Astrocyte (in vitro differentiated cells and primary cell): ENCODE measurements around the gene XRN2.

Source experiments
- CTCF ChIP-seq: IDR thresholded peaks from 2 replicates; pipeline ENCODE4 v1.5.1; 2011; ENCODE audit warnings: low read depth, mild to moderate bottlenecking, inconsistent platforms, low read length, moderate library complexity; ENCODE audit not compliant: insufficient read depth
- EZH2 ChIP-seq: IDR thresholded peaks from 2 replicates; pipeline ENCODE4 v1.6.1; 2012; ENCODE audit warnings: mild to moderate bottlenecking, low read length, inconsistent platforms; ENCODE audit not compliant: insufficient read depth

- TF ChIP-seq CTCF (no peak), EZH2 (no peak)
Measured at GRCh38 chr20:21357844-21358243, 54.7 kb downstream of the XRN2 start.
